ENCODE measurements around the gene CAAP1.
A peak's percentile ranks its signal among the peaks of the same experiment; 100 is the strongest.
"Not testable (repeated sequence)": the region's sequence is repeated elsewhere in the genome, so short reads cannot be mapped to it uniquely, and the experiment has no call there.

CAAP1 gene

DNA sequence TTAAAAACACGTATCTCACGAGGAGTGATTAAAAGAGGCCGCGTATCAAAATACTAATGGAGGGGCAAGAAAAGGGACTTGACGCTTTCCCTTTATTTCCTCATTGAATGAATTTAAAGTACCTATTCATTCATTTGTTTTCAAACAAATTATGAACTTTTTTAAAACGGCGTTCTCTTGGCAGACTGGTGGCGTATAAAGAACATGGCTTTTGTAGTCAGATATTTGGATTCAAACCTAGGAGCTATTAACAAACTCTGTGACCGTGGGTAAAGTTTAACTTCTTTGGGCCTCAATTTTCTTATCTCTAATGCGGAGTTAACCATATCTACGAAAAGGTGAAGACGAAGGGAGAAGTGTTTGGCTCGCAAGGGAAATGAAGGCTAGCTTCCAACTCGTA is 876 bp downstream of the CAAP1 start:
- DNase-seq (ENCODE audit: low spot score): peak; percentile 24
- TF ChIP-seq, protein P1, sequence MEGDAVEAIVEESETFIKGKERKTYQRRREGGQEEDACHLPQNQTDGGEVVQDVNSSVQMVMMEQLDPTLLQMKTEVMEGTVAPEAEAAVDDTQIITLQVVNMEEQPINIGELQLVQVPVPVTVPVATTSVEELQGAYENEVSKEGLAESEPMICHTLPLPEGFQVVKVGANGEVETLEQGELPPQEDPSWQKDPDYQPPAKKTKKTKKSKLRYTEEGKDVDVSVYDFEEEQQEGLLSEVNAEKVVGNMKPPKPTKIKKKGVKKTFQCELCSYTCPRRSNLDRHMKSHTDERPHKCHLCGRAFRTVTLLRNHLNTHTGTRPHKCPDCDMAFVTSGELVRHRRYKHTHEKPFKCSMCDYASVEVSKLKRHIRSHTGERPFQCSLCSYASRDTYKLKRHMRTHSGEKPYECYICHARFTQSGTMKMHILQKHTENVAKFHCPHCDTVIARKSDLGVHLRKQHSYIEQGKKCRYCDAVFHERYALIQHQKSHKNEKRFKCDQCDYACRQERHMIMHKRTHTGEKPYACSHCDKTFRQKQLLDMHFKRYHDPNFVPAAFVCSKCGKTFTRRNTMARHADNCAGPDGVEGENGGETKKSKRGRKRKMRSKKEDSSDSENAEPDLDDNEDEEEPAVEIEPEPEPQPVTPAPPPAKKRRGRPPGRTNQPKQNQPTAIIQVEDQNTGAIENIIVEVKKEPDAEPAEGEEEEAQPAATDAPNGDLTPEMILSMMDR (IDR thresholded peaks at IDR 0.05; ENCODE audit: extremely low read depth, insufficient read depth, missing control alignments): no peak
- in situ Hi-C loops (cut with MboI; ENCODE audit: low pct_unique_long_range_greater_than_20kb, low sequenced_read_pairs, unreplicated experiment): no loop called here

DNA sequence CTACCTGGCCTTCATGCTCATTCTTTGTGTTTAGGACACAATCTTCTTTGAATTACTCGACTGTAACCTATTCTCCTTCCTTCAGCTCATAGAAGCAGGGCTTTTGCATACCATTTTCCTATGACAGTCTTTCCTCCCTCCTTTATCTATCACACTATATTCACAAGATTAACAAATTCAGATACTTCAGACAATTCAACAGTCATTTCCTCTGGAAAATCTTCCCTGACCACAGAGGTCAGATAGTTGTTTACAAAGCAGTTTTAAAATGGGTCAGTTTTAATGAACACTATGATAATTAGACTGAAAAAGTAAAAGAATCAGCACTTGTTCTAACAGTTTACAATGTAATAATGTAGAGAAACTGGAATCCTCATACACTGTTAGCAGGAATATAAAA is 4.3 kb downstream of the CAAP1 start:
- TF ChIP-seq, protein P1 (IDR thresholded peaks at IDR 0.05; ENCODE audit: extremely low read depth, insufficient read depth, missing control alignments): no peak
- in situ Hi-C loops (cut with MboI; ENCODE audit: low pct_unique_long_range_greater_than_20kb, low sequenced_read_pairs, unreplicated experiment): no loop called here
- DNase-seq (ENCODE audit: low spot score): no peak

DNA sequence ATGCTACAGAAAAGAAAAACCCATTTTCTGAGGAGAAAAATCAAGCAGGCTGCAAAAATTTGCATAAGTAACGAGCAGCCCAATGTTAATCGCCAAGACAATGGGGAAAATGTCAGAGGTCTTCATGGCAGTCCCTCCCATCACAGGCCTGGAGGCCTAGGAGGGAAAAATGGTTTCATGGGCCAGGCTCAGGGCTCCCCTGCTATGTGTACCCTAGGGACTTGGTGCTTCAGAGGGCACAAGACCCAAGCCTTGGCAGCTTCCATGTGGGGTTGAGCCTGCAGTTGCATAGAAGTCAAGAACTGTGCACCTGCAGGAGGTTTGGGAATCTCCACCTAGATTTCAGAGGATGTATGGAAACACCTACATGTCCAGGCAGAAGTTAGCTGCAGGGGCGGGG is 10.4 kb downstream of the CAAP1 start:
- TF ChIP-seq, protein P1 (IDR thresholded peaks at IDR 0.05; ENCODE audit: extremely low read depth, insufficient read depth, missing control alignments): no peak
- in situ Hi-C loops (cut with MboI; ENCODE audit: low pct_unique_long_range_greater_than_20kb, low sequenced_read_pairs, unreplicated experiment): no loop called here

DNA sequence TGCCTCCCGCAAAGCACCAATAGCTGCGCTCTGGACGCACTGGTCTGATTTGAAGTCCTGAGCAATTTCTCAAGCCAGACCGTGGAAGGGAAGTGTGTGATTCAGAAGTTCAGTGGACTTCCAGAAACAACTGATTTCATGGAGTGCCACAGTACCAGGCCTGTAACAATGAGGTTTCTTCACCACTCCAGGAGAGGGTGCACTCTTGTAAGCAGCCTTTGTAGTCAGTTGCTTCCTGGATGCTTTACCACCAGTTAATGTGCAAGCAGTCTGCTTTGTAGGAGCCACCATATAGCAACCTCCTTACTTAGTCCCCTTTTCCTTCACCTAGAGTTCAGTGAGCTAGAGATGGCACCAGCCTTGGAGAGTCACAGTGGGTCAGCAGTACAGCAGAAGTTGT is 12.3 kb downstream of the CAAP1 start:
- no peak for DNase-seq (ENCODE audit: low spot score)
- in situ Hi-C loops (cut with MboI; ENCODE audit: low pct_unique_long_range_greater_than_20kb, low sequenced_read_pairs, unreplicated experiment): no loop called here

More for the DNA sequence above, 10.4 kb downstream of the CAAP1 start:
- DNase-seq (ENCODE audit: low spot score): no peak

DNA sequence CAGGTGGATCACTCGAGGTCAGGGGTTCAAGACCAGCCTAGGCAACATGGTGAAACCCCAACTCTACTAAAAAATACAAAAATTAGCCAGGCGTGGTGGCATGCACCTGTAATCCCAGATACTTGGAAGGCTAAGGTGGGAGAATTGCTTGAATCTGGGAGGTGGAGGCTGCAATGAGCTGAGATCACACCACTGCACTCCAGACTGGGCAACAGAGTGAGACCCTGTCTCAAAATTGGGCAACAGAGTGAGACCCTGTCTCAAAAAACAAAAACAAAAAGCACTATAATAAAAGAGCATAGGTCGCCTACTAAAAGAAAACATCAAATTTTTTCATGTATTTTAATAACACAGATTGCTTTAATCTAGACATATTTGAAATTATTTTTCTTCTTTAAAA is 17.4 kb downstream of the CAAP1 start:
- in situ Hi-C loops (cut with MboI; ENCODE audit: low pct_unique_long_range_greater_than_20kb, low sequenced_read_pairs, unreplicated experiment); DNase-seq (ENCODE audit: low spot score): not testable (repeated sequence)

More for the DNA sequence above, 12.3 kb downstream of the CAAP1 start:
- TF ChIP-seq, protein P1 (IDR thresholded peaks at IDR 0.05; ENCODE audit: extremely low read depth, insufficient read depth, missing control alignments): no peak

DNA sequence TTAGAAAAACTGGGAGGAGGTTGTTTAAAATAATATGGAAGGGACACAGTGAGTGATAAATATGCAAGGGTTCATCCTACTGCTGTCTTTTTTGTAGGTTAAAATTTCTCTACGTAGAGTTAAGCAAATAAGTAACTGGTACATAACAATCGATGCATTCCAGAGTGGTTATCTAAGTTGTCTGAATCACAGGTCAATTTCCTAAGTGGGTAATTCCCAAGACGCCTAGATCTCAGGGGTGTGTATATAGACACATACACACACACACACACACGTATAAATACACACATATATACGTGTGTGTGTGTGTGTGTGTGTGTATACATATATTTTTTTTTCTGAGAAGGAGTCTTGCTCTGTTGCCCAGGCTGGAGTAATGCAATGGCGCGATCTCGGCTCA is 22.3 kb downstream of the CAAP1 start:
- TF ChIP-seq, protein P1 (IDR thresholded peaks at IDR 0.05; ENCODE audit: extremely low read depth, insufficient read depth, missing control alignments): no peak
- in situ Hi-C loops (cut with MboI; ENCODE audit: low pct_unique_long_range_greater_than_20kb, low sequenced_read_pairs, unreplicated experiment): no loop called here
- no peak for DNase-seq (ENCODE audit: low spot score)

DNA sequence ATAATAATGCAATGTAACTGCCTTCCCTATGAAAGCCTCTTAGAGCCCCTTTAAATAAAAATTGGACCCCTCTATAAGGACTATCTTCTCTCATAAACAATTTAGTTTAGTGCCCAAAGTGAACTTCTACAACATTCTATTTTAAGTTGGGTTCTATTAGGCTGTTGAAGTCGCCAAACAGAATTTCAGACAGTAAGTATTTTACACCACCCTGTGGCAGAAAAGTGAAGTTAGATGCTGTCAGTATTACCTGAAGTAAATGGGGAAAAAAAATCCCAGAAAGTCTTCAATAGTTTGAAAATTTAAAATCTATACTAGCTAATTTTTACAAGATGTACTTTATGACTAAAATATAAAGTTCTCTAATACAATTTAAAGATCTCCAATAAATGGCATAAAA is 29.5 kb downstream of the CAAP1 start:
- in situ Hi-C loops (cut with MboI; ENCODE audit: low pct_unique_long_range_greater_than_20kb, low sequenced_read_pairs, unreplicated experiment): no loop called here
- TF ChIP-seq, protein P1 (IDR thresholded peaks at IDR 0.05; ENCODE audit: extremely low read depth, insufficient read depth, missing control alignments): peak; percentile 36
- no peak for DNase-seq (ENCODE audit: low spot score)

All from GM13977 (cell line).